HG03097 (cell line): ENCODE results near the gene RARB.

Experiments used
- ATAC-seq: cut with Tn5 transposase; IDR thresholded peaks from one replicate; pipeline ENCODE4 v1.9.1; 2021; ENCODE audit not compliant: unreplicated experiment, low FRiP score

The RARB gene

DNA sequence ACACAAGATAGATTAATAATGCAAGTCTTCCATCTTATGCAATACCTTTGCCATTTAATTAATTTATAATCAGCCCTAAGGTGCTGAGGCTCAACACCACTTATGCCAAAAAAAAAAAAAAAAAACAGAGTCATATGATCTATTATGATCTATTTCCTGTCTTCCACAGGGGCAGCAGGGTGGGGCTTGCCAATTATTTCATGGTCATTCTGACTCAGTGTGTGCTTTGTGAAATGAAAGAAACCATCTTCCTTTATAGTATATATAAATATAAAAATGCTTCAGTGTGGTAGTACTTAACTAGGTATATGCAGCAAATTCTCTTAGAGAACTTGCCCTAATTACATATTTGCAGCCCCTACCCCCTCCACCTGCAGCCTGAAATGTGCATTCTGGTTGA lies 7.2 kb upstream of the RARB start:
- no peak for ATAC-seq

DNA sequence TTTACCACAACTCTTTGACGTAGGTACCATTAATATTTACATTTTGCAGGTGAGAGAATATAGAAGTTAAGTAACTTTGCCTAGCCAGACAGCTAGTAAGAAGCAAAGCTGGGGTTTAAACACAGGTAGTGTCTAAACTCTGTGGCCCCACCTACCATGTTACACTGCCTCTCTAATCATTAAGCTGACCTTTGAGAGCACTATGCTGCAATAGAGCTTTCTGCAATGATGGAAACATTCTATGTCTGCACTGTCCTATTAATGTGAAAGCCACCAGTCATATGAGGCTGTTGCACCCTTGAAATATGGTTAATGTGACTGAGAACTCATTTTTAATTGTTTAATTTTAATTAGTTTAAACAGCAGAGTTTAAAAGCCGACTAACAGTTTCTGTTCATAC lies 6.3 kb upstream of the RARB start:
- no peak for ATAC-seq

DNA sequence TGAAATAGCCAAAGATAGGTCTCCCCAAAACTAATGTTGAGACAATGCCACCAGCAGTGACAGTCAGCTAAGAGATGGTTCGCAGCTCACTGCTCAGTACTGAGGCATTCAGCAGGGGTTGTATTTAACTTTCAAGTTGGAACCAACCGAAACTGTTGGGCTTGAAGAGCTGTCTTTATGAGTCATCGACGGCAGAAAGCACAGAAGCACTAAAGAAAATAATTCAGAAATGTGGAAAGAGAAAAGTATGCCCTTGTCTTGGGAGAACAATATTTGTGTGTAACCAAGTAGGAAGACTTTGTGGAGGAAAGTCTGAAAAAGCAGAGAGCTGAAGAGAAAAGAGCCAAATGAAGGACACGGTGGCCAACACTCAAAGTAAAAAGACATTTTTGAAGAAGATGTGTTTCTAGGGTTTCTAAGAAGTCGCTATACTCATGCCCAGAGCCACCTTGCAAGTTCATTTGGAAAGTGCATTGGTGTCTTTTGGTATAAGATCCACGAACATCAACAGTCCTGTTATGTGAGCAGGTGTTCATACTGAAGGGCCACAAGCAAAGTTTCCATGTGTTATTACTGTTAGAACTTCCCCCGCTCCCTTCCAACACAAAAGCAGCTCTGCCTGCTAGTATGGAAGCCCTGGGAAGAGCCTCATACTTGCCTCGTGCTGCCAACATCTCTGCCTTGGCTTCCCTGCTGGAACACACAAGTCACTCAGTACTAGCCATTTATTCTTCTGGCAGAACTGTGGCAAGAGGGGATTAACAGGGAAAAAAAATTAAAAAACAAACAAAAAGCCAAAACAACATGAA lies 4.1 kb upstream of the RARB start:
- ATAC-seq = no peak

DNA sequence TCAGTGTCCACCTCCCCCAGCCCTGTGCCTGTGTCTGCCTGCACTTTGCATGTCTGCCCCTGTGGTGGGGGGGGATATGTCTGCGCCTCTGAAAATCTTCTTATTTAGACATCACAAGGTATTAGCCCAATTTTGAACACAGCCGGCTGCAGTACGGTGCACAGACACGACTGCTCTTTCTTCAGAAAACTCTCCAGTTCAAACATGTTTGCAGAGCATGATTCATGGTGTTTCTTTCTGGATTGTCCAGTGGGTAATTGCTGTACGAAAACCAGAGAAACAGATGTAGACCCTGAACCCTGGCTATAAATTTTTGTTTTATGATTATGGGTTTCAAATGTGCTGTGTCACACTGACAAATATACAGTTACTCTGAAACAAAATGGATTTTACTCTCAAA lies 3.4 kb upstream of the RARB start:
- ATAC-seq = no peak

DNA sequence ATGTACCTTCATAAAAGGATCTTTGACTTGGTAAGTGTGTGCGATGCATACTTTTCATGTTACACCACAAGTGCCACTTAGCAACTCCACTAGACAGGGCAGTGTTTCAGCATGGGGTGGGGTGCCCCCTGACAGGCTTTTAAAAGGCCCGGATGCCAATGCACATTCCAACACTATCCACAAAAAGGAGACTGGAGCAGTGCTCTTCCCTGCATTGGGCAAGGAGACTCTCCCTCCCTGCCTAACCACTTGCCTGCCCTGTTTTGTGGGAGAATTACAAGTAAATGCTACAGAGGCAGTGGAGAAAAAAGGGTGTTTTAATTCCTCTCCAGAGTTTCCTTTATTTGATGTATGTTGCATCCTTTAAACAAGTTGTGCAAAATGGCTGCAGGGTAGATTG lies 1.7 kb upstream of the RARB start:
- ATAC-seq = no peak

DNA sequence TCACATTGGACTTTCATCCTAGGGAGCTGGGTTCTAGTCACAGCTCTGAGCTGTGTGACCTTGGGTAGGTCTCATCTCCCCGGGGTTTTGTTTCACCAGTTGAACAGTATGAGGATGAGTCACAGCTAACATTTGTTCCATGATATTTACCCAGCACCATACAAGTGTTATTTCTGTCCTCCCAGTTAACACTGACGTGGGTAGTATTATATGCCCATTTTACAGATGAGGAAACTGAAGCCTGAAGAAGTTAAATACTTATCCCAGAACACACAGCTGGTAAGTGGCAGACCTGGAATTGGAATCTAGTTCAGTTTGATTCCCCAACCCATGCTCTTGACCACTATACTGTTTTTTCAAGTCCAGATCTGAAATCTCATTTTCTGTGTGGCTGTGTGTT lies 908 bp upstream of the RARB start:
- no peak for ATAC-seq

DNA sequence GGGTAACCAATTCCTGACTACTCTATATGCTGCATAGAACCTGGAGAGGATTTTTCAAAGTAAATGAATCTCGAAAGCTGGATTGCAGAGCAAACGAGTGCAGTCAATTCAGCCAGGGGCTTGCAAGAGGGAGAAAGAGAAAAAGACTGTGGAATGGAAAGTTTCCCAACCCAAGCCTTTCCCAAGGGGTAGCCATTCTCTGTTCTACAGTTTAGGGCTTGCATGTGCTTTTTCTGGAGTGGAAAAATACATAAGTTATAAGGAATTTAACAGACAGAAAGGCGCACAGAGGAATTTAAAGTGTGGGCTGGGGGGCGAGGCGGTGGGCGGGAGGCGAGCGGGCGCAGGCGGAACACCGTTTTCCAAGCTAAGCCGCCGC lies 511 bp upstream of the RARB start:
- no peak for ATAC-seq

DNA sequence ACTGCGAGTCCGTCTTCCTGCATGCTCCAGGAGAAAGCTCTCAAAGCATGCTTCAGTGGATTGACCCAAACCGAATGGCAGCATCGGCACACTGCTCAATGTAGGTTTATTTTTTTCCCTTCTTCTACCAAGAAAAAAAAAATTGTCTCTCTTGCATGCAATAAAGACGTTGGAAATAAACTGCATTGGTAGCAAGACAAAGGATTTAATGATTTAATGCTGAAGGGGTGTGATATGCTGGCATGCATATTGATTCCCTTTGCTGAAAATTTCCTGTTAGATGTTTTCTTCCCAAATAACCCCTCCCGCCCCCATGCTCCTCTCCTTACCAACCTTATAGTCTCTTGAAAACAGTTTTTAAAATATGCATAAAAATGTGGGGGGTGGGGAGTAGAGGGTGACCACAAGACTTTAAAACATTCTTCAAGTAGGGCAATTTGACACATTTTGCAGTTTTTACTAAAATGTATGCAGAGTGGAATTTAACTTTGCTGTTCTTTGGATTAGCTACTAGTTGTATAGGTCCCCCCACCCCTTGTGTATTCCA lies 799 bp downstream of the RARB start:
- no peak for ATAC-seq

DNA sequence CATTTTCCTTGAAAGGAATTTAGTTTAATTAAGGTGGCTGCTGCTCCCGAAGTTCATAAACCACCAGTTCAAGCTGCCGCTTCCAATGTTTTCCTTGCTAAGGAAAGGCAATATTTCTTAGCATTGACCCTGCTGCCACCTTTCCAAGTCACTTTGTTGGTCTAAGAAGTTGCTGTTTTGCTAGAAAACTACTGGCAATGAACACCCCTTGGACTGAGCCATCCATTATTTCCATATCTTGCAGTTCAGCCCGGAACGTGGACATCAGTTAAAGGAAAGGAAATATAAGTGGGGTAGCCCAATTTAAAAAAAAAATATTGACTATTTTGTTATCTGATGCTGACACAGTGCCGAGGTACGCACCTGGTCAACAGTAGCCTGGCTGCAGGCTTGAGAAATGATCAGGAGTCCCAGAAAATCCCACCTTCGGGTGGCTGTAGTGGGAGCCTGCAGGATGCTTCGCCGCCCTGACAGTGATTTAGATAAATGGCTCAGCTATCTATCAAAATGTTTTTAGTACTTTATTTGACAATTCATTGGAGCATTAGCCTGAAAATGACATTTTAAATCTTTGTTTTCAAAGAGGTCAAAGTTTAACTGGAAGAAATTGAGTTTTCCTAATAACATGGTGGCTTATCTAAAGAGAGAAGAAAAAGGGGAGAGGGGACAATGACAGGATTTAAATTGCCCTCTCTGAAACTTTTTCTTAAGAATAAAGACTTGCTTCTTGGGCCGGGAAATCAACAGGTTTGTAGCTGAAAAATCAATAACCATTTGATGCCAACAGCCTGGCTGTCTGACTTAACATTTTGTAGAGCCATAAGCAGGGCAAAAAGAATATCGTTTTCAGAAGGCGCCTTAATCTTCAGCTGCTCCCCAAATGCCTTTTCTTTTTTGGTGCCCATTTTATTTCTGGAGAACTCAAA lies 1.6 kb downstream of the RARB start:
- no peak for ATAC-seq

DNA sequence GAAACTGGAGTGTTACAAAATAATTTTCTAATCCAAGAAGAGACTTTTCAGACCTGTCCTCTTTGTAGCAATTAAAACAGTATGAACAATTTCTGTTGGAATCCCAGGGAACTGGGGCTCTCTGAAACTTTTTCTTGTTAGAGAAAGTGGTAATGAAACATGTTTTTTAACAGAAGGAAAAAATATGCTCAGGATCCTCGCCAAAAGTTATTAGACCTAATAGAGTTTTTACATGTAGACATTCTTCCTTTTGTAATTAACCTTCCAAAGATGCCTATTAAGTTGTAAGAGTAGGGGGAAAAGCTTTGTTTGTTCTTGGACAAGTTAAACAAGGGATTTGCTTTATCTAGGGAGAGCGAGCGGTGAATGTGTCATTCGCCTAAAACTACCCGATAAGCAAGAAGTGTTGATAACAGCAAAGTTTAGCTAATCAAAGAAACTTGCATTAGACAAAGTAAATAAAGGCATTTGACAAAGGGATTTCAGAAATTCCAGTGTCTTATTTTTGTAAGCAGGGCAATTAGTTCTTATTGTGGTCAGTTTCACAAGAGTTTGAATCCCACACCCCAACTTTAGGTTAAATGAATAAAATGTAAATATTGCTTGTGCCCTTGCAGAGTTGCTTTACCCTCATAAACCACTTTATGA lies 2.3 kb downstream of the RARB start:
- no peak for ATAC-seq

DNA sequence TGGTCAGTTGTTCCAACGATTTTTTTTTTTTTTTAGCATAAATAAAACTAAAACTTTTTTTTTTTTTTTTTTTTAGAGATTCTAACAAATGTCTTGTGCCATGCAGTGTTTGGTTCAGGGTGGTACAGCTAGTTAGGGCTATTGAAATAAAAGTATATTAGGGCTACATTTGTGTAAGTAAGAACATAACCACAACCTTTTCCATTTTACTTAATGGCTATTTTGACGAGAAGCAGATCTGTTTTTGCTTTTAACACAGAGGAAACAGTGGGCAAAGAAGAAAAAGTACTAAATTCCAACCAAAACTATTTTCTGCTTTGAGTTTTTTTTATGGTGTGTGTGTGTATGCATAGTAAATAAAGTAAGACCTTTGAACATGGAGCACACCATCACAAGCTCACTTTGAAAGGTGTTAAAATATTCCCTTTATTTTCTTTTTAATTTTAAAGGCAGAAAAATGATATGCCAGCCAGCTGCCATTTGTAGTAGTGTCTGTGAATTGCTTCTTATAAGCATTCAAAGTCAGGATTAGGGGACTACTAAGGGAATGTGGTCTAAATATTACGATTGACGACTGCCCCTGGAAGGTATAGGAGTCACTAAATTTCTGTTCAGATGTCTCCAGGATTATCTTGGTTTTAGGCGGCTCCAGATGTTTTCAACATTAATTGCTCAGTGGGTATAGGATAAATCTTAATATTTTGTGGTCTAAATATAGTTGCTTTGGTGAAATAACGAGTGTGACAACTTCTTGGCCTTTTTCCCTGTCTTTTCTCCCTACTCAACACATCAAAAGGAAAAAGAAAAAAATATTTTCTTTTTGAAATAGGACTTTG lies 3.1 kb downstream of the RARB start:
- no peak for ATAC-seq

DNA sequence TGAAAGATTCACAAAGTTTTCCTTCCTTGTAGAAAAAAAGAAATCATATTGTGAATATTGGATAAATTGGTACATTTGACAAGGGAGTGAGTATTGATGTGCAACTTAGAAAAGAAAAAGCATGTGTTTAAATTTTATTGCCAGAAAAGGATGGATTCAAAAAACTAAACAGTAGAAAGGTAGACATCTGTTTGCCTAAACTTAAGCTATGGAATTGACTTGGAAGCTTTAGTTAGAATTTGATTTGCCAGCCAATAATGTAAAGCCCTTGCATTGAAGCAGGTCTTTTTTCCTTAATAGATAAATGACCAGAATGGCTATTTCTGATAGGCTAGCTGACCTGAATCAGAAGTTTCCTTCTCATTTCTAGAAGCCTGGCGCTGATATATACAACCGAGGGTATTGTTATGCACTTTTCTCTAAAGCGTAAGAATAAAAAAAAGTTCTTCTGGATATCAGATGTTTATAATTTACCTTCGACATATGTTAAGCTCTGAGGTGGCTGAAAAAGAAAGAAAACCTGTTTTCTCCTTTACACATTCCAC lies 4.2 kb downstream of the RARB start:
- no peak for ATAC-seq

DNA sequence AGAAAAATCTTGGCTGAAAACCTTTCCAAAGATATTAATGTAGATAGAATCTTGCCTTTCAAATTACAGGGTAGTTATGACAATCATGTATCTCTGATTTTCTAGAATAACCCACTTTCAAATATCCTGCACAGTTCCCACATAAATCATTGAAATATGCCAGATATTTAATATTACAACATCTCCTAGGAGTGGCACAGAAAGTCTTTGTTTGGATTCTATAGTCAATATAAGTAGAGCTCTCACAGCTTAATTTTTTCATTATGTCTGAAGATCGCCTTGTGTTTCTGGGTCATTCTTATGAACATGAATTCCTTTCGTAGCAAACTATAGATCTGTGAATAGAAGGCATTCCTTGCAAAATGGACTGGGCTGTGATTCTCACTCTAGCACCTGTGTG lies 5.0 kb downstream of the RARB start:
- no peak for ATAC-seq

DNA sequence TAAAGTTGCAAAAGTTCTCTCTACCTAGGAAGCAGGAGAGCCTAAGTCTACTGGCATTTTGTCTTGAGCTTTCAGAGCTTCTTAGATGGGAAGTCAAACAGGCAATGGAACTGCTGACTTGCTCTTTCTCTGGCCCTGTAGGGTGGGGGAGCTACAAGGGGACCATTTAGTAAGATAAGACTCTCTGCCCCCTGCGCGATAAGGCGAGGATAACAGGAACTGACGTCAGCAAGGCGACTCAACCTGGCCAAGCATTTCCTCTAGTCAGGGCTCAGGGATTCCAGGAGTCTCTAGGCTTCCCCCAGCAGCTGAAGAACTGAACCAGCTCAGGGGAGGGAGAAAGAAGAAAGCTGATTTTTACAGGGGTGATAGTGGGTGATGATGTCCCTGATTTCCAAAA lies 5.8 kb downstream of the RARB start:
- no peak for ATAC-seq

DNA sequence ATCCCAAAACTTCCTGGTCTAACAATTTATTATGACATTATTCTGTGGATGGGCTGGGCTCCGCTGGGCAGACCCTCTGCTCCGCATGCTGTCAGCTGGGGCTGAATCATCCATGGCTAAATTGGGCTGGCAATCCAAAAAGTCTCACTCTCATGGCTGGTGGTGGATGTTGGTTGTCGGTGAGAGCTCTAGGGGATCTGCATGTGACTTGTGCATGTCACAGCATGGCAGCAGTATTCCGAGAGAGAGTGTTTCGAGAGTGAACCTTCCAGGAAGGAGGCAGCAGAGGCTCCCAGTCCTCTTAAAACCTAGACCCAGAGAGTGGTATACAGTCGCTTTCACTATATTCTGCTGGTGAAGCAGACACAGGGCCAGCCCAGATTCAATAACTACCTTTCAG lies 9.9 kb downstream of the RARB start:
- no peak for ATAC-seq

DNA sequence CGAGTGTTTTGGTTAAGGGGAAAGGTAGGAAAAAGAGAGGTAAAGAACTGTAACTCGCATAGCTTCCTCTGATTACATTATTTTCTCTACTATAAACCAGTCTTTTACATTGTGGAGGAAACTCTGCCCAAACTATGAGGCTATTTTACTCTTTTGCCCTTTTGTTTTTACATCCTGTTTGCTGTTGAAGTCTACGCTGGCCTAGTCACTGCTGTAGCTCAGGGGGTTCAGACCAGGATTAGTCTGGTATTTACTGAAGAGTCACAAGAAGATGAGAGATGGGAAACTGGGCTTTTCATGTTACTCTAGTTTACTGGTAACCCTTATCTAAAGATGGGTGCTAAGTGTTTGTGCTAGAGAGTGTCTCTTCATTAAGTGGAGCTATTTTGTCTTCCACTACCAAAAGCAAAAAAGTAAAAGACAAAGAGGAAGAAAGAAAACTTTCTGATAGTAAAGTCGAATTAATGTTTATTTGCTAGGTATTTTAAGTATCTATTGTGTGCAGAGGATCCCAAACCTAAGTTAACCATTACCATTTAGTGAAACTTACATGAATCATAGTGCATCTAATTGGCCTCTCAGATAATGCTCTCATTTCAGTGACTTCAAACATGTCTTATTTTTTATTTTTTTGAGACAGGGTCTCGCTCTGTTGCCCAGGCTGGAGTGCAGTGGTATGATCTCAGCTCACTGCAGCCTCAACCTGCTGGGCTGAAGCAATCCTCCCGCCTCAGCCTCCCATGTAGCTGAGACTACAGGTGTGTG lies 10.9 kb downstream of the RARB start:
- no peak for ATAC-seq

DNA sequence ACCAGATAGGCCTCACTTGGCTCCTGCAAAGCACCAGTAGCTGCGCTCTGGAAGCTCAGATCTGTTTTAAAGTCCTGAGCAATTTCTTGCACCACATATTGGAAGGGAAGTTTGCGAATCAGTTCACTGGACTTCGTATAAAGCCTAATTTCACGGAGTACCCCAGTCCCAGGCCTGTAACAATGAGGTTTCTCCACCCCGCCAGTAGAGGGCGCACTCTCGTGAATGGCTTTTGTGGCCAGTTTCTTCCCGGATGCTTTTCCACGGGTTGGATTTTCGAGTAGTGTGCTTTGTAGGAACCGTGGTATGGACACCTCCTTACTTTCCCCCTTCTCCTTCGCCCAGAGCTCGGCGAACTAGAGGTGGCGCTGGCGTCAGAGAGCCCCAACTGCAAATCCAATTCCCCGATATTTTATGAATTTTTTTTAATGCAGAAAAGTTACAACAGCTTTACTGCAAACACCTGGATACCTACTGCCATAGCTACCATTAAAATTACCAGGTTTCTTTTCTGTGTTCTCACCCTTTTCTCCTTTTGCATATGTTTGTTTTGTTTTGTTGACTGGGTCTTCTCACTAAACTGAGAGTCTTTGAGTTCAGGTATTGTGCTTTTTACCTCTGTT lies 13.3 kb downstream of the RARB start:
- no peak for ATAC-seq

DNA sequence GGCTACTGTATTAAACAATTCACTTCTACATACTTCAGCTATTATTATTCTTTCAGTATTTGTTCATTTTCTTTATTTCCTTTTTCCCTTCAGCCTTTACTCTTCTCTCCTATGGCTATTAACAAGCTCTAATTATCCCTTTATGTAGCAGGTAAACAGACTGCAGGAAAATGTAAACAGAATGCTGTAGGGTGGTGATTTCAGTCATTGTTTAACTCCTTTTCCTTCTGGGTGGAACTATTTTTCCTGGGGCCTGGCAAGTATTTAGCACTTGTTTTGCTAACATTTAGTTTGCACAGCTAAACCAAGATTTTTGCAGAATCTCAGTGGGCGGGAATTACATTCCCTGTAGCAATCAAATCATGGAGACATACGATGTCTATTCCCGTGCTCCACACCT lies 14.4 kb downstream of the RARB start:
- ATAC-seq = no peak

DNA sequence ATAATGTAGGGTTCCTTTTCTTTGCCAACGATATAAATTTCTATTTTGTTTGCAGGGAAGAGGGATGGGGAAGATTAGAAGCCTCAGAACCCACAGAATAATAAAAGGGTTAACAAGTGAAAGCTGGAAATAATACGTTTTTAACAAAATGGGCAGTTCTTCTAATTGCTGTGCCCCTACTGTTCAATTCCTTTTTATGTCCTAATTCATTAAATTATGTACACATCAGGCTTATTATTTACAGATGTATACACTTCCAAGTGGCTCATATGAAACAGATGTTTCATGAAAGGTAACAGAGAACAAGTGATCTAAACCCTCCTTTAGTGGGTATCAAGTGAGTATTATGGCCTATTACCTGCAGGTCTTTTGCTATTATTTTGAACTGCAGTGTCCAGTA lies 16.2 kb downstream of the RARB start:
- no peak for ATAC-seq
